Activated B cell treated with CpG ODN at 0.5 μM for 24 hours (primary cell): ENCODE measurements around the gene CTNND2. TPM values are rescaled to one million over a fixed set of nuclear protein-coding genes. Genes with fewer than 3 reads are reported as not detected.

Experiments used
- ATAC-seq: fragments of 200-7000 bp; cut with Tn5 transposase; one replicate; pipeline ENCODE4 v1.10.0; 2021; ENCODE audit warnings: low read depth, mild to moderate bottlenecking, moderate library complexity
- CTCF ChIA-PET: fragments of 350-600 bp; sonication (Branson Sonifier 250); formaldehyde crosslinking; loops from one replicate; lab custom pipeline; 2021; ENCODE audit warnings: antibody characterized with exemption; lab: Charles Lee
- POLR2A ChIA-PET: fragments of 350-600 bp; sonication (Branson Sonifier 250); formaldehyde crosslinking; loops from one replicate; lab custom pipeline; 2021; ENCODE audit warnings: antibody characterized with exemption; lab: Charles Lee
- DNase-seq: peaks from one replicate; pipeline ENCODE4 v3.0.0; 2022
- H3K27ac Mint-ChIP-seq: one replicate; pipeline ENCODE4 v1.8.0; 2020; ENCODE audit warnings: mixed read lengths
- H3K27me3 Mint-ChIP-seq: one replicate; pipeline ENCODE4 v1.8.0; 2021; ENCODE audit warnings: mixed read lengths
- H3K36me3 Mint-ChIP-seq: one replicate; pipeline ENCODE4 v1.8.0; 2021; ENCODE audit warnings: low read depth, mixed read lengths
- H3K4me1 Mint-ChIP-seq: one replicate; pipeline ENCODE4 v1.8.0; 2021; ENCODE audit warnings: mixed read lengths
- H3K4me3 Mint-ChIP-seq: one replicate; pipeline ENCODE4 v1.8.0; 2020; ENCODE audit warnings: mild to moderate bottlenecking, mixed read lengths
- H3K9me3 Mint-ChIP-seq: one replicate; pipeline ENCODE4 v1.8.0; 2020; ENCODE audit warnings: mixed read lengths
- intact Hi-C: fragments of 100-400 bp; cut with micrococcal nuclease; formaldehyde crosslinking; loops from one replicate; pipeline ENCODE4 v1.15.1; 2024
- total RNA-seq: library from RNA; stranded (reverse); gene quantifications from 2 replicates; pipeline ENCODE4 v1.2.3, GENCODE V29; 2022
- TF ChIP-seq, protein P1 (sequence below): fragments of 200-600 bp; IDR thresholded peaks from one replicate; pipeline ENCODE4 v1.8.0; 2022; ENCODE audit warnings: antibody characterized with exemption, mild to moderate bottlenecking

CTNND2 gene
- total RNA-seq, 1 donor from 2014 or later: not detected

GRCh38 chr5:11289733-11290132 is 614.5 kb downstream of the CTNND2 start:
- Mint-ChIP-seq H3K4me1 (no peaks in the 10 kb centered on the region), H3K36me3 (no peaks in the 10 kb centered on the region), H3K4me3 (no peak overlapping the region), H3K27ac (no peak overlapping the region), H3K9me3 (no peaks in the 10 kb centered on the region), H3K27me3 (peaks cover 6% of the 10 kb centered on the region)
- intact Hi-C loops: no loop called here
- CTCF ChIA-PET: no interaction called here
- TF ChIP-seq, protein P1, sequence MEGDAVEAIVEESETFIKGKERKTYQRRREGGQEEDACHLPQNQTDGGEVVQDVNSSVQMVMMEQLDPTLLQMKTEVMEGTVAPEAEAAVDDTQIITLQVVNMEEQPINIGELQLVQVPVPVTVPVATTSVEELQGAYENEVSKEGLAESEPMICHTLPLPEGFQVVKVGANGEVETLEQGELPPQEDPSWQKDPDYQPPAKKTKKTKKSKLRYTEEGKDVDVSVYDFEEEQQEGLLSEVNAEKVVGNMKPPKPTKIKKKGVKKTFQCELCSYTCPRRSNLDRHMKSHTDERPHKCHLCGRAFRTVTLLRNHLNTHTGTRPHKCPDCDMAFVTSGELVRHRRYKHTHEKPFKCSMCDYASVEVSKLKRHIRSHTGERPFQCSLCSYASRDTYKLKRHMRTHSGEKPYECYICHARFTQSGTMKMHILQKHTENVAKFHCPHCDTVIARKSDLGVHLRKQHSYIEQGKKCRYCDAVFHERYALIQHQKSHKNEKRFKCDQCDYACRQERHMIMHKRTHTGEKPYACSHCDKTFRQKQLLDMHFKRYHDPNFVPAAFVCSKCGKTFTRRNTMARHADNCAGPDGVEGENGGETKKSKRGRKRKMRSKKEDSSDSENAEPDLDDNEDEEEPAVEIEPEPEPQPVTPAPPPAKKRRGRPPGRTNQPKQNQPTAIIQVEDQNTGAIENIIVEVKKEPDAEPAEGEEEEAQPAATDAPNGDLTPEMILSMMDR: no peak
- DNase-seq: no peak
- POLR2A ChIA-PET: no interaction called here
- ATAC-seq: no peak

DNA sequence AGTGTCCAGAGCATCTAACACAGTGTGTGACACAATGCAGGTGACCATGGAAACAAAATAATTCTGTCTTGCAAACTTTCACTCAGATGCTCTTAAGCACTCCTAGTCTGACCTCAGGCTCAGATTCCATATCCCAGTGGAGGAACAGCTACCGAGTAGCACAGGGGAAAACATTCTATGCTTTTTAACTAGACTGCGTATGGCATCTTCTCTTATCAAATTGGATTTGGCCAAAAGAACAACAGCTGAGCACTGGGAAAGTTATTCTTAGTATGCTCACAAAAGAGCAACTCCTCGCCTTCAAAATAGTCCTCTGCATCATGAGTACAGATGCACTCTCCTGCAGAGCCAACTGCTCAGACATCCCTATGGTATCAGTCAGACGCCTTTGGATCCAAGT is 615.0 kb downstream of the CTNND2 start:
- Mint-ChIP-seq H3K4me1 (no peaks in the 10 kb centered on the region), H3K27ac (no peak overlapping the region), H3K9me3 (no peaks in the 10 kb centered on the region), H3K4me3 (no peak overlapping the region), H3K27me3 (peaks cover 6% of the 10 kb centered on the region), H3K36me3 (no peaks in the 10 kb centered on the region)
- intact Hi-C loops: no loop called here
- DNase-seq: no peak
- ATAC-seq: no peak
- TF ChIP-seq, protein P1: no peak
- CTCF ChIA-PET: no interaction called here
- POLR2A ChIA-PET: no interaction called here

GRCh38 chr5:11281842-11282241 is 622.4 kb downstream of the CTNND2 start:
- TF ChIP-seq, protein P1: no peak
- POLR2A ChIA-PET: no interaction called here
- no peak for DNase-seq

DNA sequence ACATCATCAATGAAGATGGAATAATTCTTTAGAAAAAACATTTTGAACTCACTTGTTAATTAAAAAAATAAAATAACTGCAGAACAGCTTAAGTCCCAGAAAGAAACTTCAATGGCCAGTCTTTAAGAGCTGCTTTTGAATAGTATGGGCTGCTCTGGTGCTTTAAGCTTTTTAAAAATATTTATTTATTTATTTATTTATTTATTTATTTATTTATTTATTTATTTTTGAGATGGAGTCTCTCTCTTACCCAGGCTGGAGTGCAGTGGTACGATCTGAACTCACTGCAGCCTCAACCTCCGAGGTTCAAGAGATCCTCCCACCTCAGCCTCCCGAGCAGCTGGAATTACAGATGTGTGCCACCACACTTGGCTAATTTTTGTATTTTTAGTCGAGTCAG is 626.9 kb downstream of the CTNND2 start:
- Mint-ChIP-seq H3K4me3 (no peak overlapping the region), H3K9me3 (no peaks in the 10 kb centered on the region), H3K36me3 (no peaks in the 10 kb centered on the region), H3K27ac (no peak overlapping the region), H3K27me3 (no peaks in the 10 kb centered on the region), H3K4me1 (no peaks in the 10 kb centered on the region)
- CTCF ChIA-PET: no interaction called here
- ATAC-seq (no peak), DNase-seq (no peak)
- POLR2A ChIA-PET: no interaction called here
- intact Hi-C loops: no loop called here
- TF ChIP-seq, protein P1: no peak

More at GRCh38 chr5:11281842-11282241, 622.4 kb downstream of the CTNND2 start:
- intact Hi-C loops: no loop called here
- H3K4me3 Mint-ChIP-seq: no peak overlapping the region
- no peaks in the 10 kb centered on the region for H3K9me3 Mint-ChIP-seq
- no peak for ATAC-seq
- CTCF ChIA-PET: no interaction called here
- H3K4me1 Mint-ChIP-seq: no peaks in the 10 kb centered on the region
- H3K27ac Mint-ChIP-seq: no peak overlapping the region
- H3K27me3 Mint-ChIP-seq: no peaks in the 10 kb centered on the region
- H3K36me3 Mint-ChIP-seq: no peaks in the 10 kb centered on the region

DNA sequence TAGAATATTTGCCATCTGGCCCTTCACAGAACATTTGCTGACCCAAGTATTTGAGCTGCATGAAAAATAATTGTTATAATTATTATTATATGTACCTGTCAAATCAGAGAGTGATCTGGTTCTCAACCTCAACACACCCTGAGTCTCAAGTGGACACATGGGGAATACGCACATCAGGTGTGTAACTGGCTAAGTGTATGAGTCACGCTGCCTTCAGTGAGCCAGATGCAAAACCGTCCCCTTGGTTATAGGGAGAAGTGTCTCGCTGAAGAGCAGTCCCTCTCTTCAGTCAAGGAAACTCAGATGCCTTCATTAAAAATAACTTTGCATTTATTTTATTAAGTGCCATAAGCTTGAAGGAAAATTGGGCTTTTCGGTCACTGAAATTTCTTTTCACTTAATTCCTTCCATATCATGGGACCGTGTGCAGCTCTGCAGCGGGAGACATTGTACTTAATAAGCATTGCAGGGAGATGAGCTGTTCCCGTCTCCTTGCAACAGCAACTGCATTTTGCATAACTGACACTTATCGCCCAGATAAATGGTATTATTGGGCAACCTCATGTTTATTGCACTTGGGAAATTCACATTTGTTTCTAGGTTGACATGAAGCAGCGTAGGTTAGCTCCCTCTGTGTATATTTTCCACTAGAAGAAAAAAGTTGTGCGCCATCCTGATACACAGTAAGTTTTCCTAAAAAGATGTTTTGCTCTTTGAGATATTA is 630.9 kb downstream of the CTNND2 start:
- ChIA-PET CTCF (no interaction called here), POLR2A (no interaction called here)
- no peaks in the 10 kb centered on the region for H3K27me3 Mint-ChIP-seq
- TF ChIP-seq, protein P1: no peak
- DNase-seq: no peak
- H3K4me1 Mint-ChIP-seq: no peaks in the 10 kb centered on the region
- H3K36me3 Mint-ChIP-seq: no peaks in the 10 kb centered on the region
- intact Hi-C loops: no loop called here
- no peaks in the 10 kb centered on the region for H3K9me3 Mint-ChIP-seq
- no peak overlapping the region for H3K27ac Mint-ChIP-seq
- ATAC-seq: no peak
- no peak overlapping the region for H3K4me3 Mint-ChIP-seq
